Right lobe of liver (tissue), 4 donors: ENCODE data around the gene TMEM232.
"Not testable (repeated sequence)": the region's sequence is repeated elsewhere in the genome, so short reads cannot be mapped to it uniquely, and the experiment has no call there.

Experiments used
- CTCF ChIP-seq, 4 donors: fragments of 200-600 bp in 3 of 4; fragments of 450-650 bp in 1 of 4; IDR thresholded peaks; one replicate each; pipeline versions ENCODE4 v1.5.1 to v1.8.0; 2016 to 2022; ENCODE audit warnings: antibody characterized with exemption in 4 of 4, mild to moderate bottlenecking in 2 of 4
- POLR2A ChIP-seq: fragments of 450-650 bp; IDR thresholded peaks from one replicate; pipeline ENCODE4 v1.6.1; 2017; ENCODE audit warnings: antibody characterized with exemption, mild to moderate bottlenecking
- donor health status: DM: no; HTN: no; CAD: no.
- donor health status: DM: no; HTN: no; CAD: no.
- donor health status: DM: no; HTN: yes; CAD: no.

GRCh38 chr5:110690587-110690986 lies 35.9 kb downstream of the TMEM232 start:
- not testable (repeated sequence) for TF ChIP-seq CTCF (IDR thresholded peaks at IDR 0.05); POLR2A
